Left kidney (tissue), 2 donors: Measurements from ENCODE around the gene FARP1. TPM values are rescaled to one million over a fixed set of nuclear protein-coding genes. Genes with fewer than 3 reads are reported as not detected.
"Not testable (repeated sequence)": the region's sequence is repeated elsewhere in the genome, so short reads cannot be mapped to it uniquely, and the experiment has no call there.

Source experiments
- DNase-seq: peaks from one replicate; pipeline ENCODE4 v3.0.0-alpha.2; 2013
- polyA plus RNA-seq: library from polyadenylated mRNA; unstranded; fragments of 120-200 nt; gene quantifications from one replicate; pipeline ENCODE4 v1.2.1, GENCODE V29; 2013; ENCODE audit not compliant: insufficient read length

FARP1 gene
- polyA plus RNA-seq, 1 donor: 298 TPM

- DNase-seq: no peak
These were observed 253.3 kb downstream of the FARP1 start for GRCh38 chr13:98396071-98396710.

GRCh38 chr13:98397221-98397620 is 254.3 kb downstream of the FARP1 start:
- no peak for DNase-seq

GRCh38 chr13:98397861-98398260 is 255.0 kb downstream of the FARP1 start:
- DNase-seq: no peak

- DNase-seq: no peak
These were observed 255.7 kb downstream of the FARP1 start for GRCh38 chr13:98398581-98398980.

- no peak for DNase-seq
These were observed 256.9 kb downstream of the FARP1 start for GRCh38 chr13:98399756-98400155.

GRCh38 chr13:98401934-98402333 is 259.0 kb downstream of the FARP1 start:
- no peak for DNase-seq

- DNase-seq: no peak
These were observed 260.2 kb downstream of the FARP1 start for GRCh38 chr13:98403076-98403475.

- no peak for DNase-seq
These were observed 262.2 kb downstream of the FARP1 start for GRCh38 chr13:98405107-98405571.

- no peak for DNase-seq
These were observed 262.9 kb downstream of the FARP1 start for GRCh38 chr13:98405690-98406344.

- no peak for DNase-seq
These were observed 263.5 kb downstream of the FARP1 start for GRCh38 chr13:98406427-98406826.

GRCh38 chr13:98406971-98407370 is 264.1 kb downstream of the FARP1 start:
- DNase-seq: no peak

GRCh38 chr13:98407575-98407974 is 264.7 kb downstream of the FARP1 start:
- no peak for DNase-seq

- DNase-seq: no peak
These were observed 266.4 kb downstream of the FARP1 start for GRCh38 chr13:98409281-98409680.

GRCh38 chr13:98410612-98411011 is 267.7 kb downstream of the FARP1 start:
- no peak for DNase-seq

- DNase-seq: no peak
These were observed 268.1 kb downstream of the FARP1 start for GRCh38 chr13:98411013-98411412.

GRCh38 chr13:98411617-98412265 is 268.8 kb downstream of the FARP1 start:
- no peak for DNase-seq

GRCh38 chr13:98413278-98413677 is 270.4 kb downstream of the FARP1 start:
- DNase-seq: not testable (repeated sequence)

GRCh38 chr13:98413796-98414195 is 270.9 kb downstream of the FARP1 start:
- DNase-seq: no peak

- no peak for DNase-seq
These were observed 272.6 kb downstream of the FARP1 start for GRCh38 chr13:98415326-98416070.

- DNase-seq: no peak
These were observed 273.5 kb downstream of the FARP1 start for GRCh38 chr13:98416408-98416807.

- no peak for DNase-seq
These were observed 277.1 kb downstream of the FARP1 start for GRCh38 chr13:98419786-98420553.
